HT-29 (cell line): ENCODE measurements around the gene PSMD3. TPM values are rescaled to one million over a fixed set of nuclear protein-coding genes. Genes with fewer than 3 reads are reported as not detected.
"Not testable (repeated sequence)": the region's sequence is repeated elsewhere in the genome, so short reads cannot be mapped to it uniquely, and the experiment has no call there.

Source experiments
- DNase-seq: peaks from one replicate; pipeline ENCODE4 v3.0.0-alpha.2; 2015; ENCODE audit warnings: low spot score
- total RNA-seq: library from RNA; depleted of rRNA; stranded (reverse); fragments of >200 nt; shearing (Covaris generic); gene quantifications from 2 replicates; pipeline ENCODE4 v1.2.3, GENCODE V29; 2014

The PSMD3 gene
- total RNA-seq, 1 experiment from 2014 or later, result 236 TPM

DNA sequence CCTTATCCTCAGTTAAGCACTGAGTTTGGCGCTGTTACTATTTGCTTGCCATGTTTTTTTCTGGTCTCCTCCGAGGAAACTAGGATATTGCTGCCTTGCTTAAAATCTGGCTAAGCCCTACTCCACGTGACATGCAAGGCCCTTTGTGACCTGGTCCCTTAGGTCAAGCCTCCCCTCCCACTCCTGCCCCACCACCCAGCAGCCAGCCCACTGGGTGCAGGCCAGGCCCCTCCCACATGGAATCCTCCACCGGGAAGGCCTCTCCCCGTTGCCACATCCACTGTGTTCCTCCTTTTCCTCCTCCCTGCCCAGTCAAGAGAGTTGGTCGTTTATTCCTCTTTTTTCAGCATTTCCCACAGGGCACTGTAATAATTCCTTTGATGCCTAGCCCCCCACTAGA, 16.2 kb downstream of the PSMD3 start:
- no peak for DNase-seq

DNA sequence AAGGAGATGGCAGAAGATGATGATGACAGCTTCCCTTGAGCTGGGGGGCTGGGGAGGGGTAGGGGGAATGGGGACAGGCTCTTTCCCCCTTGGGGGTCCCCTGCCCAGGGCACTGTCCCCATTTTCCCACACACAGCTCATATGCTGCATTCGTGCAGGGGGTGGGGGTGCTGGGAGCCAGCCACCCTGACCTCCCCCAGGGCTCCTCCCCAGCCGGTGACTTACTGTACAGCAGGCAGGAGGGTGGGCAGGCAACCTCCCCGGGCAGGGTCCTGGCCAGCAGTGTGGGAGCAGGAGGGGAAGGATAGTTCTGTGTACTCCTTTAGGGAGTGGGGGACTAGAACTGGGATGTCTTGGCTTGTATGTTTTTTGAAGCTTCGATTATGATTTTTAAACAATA, 16.9 kb downstream of the PSMD3 start:
- no peak for DNase-seq

DNA sequence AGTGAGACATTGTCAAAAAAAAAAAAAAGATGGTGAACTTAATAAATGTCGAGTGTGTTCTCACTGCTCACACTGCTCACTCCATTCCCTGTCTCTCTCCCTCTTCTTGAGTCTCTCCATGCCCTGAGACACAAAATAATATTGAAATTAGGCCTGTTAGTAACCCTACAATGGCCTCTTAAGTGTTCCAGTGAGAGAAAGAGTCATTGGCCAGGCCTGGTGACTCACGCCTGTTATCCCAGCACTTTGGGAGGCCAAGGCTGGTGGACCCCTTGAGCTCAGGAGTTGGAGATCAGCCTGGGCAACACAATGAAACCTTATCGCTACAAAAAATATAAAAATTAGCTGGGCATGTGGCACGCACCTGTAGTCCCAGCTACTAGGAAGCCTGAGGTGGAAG, 18.5 kb downstream of the PSMD3 start:
- DNase-seq, result no peak

DNA sequence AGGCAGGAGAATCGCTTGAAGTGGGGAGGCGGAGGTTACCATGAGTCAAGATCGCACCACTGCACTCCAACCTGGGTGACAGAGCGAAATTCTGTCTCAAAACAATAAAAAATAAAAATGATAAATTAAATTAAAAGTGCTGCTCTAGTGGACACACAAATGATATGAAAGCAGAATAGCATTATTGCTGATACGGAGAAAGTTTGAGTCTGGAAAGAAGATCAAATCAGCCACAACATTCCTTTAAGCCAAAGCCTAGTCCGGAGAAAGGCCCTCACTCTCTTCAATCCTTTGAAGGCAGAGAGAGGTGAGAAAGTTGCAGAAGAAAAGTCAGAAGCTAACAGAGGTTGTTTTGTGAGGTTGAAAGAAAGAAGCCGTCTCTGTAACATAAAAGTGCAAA, 19.6 kb downstream of the PSMD3 start:
- DNase-seq, result no peak

DNA sequence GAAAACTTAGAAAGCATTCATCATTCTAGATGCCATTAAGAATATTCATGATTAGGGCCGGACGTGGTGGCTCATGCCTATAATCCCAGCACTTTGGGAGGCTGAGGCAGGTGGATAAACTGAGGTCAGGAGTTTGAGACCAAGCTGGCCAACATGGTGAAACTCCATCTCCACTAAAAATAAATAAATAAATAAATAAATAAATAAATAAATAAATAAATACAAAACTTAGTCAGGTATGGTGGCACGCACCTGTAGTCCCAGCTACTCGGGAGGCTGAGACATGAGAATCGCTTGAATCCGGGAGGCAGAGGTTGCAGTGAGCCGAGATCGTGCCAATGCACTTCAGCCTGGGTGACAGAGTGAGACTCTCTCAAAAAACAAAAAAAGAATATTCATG, 20.7 kb downstream of the PSMD3 start:
- DNase-seq, result not testable (repeated sequence)

DNA sequence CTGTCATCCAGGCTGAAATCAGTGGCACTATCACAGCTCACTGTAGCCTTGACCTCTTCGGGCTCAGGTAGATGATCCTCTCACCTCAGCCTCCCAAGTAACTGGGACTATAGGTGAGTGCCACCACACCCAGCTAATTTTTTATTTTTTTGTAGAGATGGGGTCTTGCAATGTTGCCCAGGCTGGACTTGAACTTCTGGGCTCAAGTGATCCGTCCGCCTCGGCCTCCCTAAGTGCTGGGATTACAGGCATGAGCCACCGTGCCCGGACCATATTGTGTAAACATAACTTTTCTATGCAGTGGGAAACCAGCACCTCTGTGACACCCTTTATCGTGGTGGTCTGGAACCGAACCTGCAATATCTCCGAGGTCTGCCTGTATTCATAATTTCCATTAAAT, 23.5 kb downstream of the PSMD3 start:
- DNase-seq, result no peak

DNA sequence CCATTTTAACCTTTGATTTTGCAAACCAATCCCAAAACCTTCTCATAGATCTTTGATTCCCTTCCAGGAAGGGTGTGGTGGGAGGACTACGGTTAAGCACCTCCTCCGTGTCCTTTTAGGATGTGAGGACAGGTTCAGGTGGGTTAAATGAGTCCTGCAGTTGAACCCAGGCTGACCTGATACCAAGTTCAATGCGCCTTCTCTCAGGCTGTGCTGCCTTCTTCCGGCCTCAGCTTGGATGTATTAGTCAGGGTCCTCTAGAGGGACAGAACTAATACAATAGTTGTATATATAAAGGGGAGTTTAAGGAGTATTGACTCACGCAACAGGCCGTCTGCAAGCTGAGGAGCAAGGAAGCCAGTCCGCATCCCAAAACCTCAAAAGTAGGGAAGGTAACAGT, 24.1 kb downstream of the PSMD3 start:
- DNase-seq, result no peak

DNA sequence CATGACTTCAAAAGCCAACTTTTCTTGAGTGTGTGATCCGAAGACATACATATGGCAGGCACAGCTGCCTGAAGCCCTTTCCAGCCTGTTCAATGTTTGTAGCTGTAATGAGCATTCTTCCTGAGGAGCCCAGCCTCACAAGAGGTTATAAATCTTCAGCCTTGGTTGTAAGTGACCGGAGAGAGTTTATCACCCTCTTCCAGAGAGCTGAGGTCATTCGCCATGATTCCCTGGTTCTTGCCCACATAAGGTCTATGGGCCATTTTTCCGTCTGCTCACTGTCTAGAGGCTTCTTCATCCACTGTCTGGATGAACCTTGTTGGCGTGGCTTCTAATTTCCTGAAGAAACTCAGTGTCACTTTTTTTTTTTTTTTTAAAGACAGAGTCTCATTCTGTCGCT, 24.9 kb downstream of the PSMD3 start:
- DNase-seq, result no peak

DNA sequence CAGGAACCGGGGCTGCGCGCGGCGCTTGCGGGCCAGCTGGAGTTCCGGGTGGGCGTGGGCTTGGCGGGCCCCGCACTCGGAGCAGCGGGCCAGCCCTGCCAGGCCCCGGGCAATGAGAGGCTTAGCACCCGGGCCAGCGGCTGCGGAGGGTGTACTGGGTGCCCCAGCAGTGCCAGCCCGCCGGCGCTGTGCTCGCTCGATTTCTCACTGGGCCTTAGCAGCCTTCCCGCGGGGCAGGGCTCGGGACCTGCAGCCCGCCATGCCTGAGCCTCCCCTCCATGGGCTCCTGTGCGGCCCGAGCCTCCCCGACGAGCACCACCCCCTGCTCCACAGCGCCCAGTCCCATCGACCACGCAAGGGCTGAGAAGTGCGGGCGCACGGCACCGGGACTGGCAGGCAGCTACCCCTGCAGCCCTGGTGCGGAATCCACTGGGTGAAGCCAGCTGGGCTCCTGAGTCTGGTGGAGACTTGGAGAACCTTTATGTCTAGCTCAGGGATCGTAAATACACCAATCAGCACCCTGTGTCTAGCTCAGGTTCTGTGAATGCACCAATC, 30.4 kb downstream of the PSMD3 start:
- not testable (repeated sequence) for DNase-seq

DNA sequence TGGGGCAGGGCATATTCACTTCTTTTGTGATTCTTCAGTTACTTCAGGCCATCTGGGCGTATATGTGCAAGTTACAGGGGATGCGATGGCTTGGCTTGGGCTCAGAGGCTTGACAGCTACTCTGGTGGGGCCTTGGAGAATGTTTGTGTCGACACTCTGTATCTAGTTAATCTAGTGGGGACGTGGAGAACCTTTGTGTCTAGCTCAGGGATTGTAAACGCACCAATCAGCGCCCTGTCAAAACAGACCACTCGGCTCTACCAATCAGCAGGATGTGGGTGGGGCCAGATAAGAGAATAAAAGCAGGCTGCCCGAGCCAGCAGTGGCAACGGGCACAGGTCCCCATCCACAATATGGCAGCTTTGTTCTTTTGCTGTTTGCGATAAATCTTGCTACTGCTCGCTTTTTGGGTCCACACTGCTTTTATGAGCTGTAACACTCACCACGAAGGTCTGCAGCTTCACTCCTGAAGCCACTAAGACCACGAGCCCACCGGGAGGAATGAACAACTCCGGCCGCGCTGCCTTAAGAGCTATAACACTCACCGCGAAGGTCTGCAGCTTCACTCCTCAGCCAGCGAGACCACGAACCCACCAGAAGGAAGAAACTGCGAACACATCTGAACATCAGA, 31.5 kb downstream of the PSMD3 start:
- DNase-seq, result not testable (repeated sequence)

DNA sequence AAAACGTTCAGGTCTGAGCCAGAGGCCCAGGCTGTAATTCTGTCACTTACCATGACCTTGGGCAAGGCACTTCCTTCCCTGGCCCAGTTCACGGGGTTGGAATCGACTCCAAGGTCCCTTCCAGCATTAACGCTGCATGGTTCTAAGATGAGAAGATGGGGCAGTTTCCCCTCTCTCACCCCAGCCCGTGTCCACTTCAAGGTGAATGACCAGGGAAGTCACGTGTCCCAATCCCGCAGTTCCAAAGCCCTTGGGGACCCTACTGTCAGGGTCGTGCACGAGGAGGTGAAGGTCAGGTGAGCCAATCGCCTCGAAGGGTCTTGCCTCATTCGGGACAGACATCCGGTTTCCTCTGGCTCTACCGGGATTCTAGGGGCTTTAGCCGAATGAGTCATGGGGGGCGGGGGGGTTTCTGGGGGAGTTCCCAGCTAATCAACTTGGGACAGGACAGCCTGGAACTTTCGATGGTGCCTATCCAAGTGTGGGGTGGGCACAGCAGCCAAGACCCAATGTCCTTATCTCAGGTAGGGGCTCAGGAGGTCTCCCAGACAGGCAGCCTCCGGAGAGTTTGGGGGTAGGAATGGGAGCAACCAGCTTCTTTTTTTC, 33.9 kb downstream of the PSMD3 start:
- DNase-seq, result no peak

DNA sequence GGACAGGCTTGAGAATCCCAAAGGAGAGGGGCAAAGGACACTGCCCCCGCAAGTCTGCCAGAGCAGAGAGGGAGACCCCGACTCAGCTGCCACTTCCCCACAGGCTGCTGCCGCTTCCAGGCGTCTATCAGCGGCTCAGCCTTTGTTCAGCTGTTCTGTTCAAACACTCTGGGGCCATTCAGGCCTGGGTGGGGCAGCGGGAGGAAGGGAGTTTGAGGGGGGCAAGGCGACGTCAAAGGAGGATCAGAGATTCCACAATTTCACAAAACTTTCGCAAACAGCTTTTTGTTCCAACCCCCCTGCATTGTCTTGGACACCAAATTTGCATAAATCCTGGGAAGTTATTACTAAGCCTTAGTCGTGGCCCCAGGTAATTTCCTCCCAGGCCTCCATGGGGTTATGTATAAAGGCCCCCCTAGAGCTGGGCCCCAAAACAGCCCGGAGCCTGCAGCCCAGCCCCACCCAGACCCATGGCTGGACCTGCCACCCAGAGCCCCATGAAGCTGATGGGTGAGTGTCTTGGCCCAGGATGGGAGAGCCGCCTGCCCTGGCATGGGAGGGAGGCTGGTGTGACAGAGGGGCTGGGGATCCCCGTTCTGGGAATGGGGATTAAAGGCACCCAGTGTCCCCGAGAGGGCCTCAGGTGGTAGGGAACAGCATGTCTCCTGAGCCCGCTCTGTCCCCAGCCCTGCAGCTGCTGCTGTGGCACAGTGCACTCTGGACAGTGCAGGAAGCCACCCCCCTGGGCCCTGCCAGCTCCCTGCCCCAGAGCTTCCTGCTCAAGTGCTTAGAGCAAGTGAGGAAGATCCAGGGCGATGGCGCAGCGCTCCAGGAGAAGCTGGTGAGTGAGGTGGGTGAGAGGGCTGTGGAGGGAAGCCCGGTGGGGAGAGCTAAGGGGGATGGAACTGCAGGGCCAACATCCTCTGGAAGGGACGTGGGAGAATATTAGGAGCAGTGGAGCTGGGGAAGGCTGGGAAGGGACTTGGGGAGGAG, 34.7 kb downstream of the PSMD3 start, which contains the start of gene CSF3:
Gene CSF3 (plus strand): TSS at position 436 of the 993 bp plus-strand sequence. CDS start 35 bp downstream, at position 471.
- DNase-seq, result no peak

DNA sequence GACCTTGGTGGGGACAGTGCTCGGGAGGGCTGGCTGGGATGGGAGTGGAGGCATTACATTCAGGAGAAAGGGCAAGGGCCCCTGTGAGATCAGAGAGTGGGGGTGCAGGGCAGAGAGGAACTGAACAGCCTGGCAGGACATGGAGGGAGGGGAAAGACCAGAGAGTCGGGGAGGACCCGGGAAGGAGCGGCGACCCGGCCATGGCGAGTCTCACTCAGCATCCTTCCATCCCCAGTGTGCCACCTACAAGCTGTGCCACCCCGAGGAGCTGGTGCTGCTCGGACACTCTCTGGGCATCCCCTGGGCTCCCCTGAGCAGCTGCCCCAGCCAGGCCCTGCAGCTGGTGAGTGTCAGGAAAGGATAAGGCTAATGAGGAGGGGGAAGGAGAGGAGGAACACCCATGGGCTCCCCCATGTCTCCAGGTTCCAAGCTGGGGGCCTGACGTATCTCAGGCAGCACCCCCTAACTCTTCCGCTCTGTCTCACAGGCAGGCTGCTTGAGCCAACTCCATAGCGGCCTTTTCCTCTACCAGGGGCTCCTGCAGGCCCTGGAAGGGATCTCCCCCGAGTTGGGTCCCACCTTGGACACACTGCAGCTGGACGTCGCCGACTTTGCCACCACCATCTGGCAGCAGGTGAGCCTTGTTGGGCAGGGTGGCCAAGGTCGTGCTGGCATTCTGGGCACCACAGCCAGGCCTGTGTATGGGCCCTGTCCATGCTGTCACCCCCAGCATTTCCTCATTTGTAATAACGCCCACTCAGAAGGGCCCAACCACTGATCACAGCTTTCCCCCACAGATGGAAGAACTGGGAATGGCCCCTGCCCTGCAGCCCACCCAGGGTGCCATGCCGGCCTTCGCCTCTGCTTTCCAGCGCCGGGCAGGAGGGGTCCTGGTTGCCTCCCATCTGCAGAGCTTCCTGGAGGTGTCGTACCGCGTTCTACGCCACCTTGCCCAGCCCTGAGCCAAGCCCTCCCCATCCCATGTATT, 35.7 kb downstream of the PSMD3 start:
- DNase-seq, result no peak

DNA sequence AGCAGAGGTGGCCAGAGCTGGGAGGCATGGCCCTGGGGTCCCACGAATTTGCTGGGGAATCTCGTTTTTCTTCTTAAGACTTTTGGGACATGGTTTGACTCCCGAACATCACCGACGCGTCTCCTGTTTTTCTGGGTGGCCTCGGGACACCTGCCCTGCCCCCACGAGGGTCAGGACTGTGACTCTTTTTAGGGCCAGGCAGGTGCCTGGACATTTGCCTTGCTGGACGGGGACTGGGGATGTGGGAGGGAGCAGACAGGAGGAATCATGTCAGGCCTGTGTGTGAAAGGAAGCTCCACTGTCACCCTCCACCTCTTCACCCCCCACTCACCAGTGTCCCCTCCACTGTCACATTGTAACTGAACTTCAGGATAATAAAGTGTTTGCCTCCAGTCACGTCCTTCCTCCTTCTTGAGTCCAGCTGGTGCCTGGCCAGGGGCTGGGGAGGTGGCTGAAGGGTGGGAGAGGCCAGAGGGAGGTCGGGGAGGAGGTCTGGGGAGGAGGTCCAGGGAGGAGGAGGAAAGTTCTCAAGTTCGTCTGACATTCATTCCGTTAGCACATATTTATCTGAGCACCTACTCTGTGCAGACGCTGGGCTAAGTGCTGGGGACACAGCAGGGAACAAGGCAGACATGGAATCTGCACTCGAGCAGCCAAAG, 36.9 kb downstream of the PSMD3 start:
- DNase-seq, result no peak

DNA sequence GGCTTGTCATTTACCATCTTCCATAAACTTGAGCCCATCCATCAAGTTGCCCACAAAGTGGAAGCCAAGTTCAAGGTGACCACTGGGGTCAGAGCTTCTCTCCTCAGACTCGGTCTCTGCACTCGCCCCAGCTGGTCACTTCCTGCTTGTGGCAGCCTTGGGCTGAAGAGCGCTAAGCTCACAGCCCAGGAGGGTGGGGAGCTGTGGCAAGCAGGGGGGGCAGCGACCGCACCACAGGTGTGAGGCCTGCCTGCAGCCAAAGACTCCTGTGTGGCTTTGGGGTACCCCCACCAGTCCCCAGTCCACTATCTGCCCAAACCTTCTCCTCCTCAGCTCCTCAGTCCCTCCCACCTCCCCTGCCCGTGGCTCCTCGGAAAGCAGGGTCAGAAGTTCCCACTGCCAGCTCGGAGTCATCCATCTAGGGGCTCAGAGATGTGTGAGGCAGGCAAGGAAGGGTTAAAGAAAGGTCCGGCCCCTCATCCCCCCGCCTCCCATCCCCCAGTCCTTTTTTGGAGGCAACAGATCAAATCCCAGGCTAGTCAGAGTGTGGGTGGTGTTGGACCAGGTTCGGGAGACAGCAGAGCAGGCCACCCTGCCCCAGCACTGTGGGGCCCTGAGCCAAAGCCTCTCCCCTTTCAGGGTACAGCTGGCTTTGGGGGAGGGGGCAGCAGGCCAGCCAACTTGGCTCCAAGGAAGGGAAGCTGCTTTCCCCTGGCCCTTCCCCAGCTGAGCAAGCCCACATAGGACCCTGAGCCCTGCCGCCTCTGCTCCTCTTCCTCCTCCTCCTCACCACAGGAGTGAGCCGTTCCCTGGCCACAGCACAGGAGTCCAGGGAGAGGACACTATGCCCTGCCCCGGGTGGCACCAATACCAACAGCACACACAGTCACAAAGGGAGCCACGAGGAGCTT, 37.9 kb downstream of the PSMD3 start:
- no peak for DNase-seq

DNA sequence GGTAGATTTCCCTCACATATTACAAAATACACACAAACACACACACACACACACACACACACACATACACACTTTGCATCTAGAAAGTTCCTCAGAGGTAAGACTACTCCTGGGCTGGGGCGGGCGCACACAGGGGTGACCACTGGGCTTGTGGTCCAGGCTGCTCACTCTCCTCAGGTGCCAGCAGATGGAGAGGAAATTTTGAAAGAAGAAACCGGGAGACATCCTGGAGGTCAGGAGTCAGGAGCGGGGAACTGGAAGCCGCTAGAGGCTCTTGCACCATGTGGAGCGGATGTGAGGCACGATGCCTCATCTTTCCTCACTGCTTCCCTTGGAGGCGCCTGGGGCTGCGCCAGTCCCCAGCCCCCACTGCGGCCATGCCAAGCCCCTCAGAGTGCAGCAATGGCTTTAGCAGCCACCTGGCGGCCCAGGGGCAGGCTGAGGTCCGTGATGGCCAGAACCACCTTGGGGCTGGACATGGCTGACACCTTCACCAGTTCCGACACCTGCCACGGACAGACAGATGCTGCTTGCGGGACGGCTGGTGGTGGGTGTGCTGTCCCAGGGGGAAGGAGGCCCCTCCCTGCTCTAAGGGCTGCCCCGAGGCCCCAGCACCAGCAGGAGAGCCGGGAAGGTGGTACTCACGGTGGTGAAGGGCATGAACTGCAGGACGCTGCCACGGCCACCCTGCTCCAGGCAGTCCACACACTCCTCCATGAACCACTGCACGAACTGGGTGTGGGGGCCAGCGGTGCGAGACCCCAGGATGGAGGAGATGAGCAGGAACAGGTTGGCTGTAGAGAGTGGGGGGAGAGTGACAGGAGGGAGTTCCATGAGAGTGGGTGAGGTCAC, 38.8 kb downstream of the PSMD3 start:
- DNase-seq, result no peak

DNA sequence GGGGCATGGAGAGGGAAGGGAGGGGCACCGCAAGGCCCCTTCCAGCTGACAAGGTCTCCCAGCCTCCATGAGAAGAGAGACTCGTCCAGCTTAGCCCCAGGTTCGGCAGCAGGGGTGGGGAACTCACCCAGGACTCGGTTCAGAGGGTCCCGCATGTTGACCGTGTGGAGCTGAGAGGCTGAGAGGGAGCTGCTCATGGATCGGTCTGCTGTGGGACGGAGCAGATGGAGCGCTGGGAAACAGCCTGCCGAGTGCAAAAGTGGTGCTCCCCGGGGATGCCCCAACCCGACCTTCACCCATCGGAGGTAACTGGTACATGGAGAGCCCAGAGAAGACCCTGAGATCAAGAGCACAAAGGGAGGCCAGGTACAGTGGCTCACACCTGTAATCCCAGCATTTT, 39.5 kb downstream of the PSMD3 start:
- DNase-seq, result no peak

DNA sequence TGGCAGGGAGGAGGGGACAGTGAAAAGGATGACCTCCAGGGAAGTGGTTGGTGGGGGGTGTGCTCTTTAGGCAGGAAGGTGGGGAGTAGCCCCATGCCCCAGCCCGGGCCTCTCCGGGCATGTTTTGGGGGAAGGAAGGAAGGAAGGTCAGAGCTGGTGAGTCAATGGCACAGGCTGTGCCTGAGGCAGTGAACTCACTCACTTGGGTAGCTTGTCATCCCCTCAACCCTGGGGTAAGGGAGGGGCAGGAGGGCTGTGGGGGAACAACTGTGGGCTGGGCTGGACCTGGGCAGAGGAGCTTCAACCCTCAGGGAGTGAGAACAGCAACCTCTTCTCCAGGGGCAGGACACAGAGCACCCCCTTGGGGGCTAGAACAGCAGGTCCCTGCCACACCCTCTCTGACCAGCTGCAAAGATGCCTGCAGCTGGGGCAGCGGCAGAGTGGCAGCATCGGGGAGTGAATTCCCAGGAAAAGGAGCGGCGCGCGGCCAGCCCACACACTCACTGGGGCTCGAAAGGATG, 40.9 kb downstream of the PSMD3 start:
- DNase-seq, result no peak
